NCI-H510A treated with DMSO at 0.1 percent for 48 hours (cell line): ENCODE data around the gene SCT.

Experiments used
- DNase-seq: peaks from one replicate; lab custom pipeline; 2025; lab: John Stamatoyannopoulos, UW

SCT gene

GRCh38 chr11:584287-584686 lies 42.7 kb downstream of the SCT start:
- no peak for DNase-seq

GRCh38 chr11:581752-582151 lies 45.2 kb downstream of the SCT start:
- no peak for DNase-seq

- DNase-seq, result no peak
These were observed 45.6 kb downstream of the SCT start for GRCh38 chr11:581342-581741.

- no peak for DNase-seq
These were observed 47.0 kb downstream of the SCT start for GRCh38 chr11:579830-580601.

- no peak for DNase-seq
These were observed 48.5 kb downstream of the SCT start for GRCh38 chr11:578276-579035.

- no peak for DNase-seq
These were observed 49.4 kb downstream of the SCT start for GRCh38 chr11:577611-577894.

- no peak for DNase-seq
These were observed 50.0 kb downstream of the SCT start for GRCh38 chr11:576811-577610.
